GM10847 (cell line): Measurements from ENCODE around the gene HVCN1.

Experiments used
- POLR2A ChIP-seq: IDR thresholded peaks from 2 replicates; pipeline ENCODE4 v1.6.1; 2011; ENCODE audit not compliant: insufficient read length; ENCODE audit errors: extremely low read depth

Gene HVCN1

GRCh38 chr12:110656071-110656655, 32.8 kb downstream of the HVCN1 start:
- TF ChIP-seq POLR2A = no peak

DNA sequence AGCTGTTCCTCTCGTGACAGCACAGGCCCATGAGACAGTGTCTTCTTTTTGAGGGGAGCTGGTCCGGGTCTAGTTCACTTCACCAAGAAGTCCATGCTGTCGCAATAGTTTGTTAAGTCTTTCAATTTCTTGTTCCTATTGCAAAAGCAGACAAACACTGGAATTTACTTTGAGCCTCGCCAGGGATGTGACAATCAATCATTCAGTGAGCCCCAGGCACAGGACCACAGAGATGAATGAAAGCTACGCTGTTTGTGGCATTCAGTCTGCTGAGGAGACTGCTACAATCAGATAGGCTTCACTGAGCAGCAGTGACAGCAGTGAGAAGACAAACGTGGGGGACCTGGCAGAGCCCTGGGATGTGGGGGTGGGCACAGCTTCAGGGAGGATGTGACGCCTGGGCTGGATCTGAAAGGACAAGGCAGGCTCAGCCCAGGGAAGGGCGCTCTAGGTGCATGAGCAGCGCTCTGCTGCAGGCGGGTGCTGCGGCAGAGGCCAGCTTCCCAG, 39.5 kb downstream of the HVCN1 start:
- TF ChIP-seq POLR2A = no peak

GRCh38 chr12:110647631-110648040, 41.3 kb downstream of the HVCN1 start:
- no peak for TF ChIP-seq POLR2A

DNA sequence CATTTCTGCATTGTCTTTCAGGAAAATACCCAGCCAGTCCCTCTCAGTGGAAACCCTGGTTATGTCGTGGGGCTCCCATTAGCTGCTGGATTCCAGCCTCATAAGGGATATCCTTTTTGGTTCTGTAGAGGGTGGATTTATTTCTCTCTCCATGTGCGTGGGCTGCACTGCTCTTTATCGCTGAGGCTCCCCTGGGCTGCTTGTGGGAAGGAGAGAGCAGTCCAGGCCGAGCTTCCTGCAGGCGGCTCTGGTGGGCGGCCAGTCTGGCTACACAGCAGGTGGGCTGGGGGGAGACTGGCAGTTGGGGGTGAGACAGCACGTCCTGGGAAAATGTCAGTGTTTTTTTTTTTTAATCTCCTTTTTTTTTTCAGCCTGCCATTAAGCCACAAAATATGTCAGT, 47.4 kb downstream of the HVCN1 start:
- no peak for TF ChIP-seq POLR2A

DNA sequence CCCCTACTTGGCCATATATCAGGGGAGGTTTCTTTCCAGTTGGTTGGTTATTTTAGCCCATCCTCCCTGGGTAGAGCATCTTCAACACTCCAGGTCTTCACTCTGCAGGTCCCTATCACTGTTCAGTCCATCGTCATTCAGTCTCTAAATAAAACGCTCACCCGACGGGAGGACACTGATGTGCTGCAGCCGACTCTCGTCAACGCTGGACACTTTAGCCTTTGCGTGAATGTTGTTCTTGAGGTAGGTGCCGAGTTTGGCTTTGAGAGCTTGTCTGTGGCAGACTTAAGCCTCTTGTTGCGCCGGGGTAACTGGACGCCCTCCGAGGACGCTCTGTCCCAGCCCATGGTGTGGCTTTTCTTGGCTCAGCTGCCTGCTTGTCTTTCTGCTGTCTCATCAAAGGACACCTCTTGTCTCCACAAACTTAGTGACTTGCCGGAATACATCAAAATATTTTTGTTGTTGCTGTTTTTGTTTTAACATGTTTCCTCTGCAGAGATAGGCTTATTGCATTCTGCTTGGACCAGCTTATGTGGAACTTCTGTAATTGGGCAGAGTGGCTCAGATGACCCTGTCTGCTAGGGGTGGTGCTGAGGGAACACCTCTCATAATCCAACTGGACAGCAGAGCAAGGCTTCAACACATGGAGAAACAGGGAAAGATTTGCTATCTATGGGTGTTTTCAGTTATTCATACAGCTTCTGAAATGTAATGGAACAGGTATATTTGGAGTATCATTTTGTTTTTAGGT, 48.5 kb downstream of the HVCN1 start:
- TF ChIP-seq POLR2A = no peak

GRCh38 chr12:110639336-110640141, 49.4 kb downstream of the HVCN1 start:
- TF ChIP-seq POLR2A = no peak

GRCh38 chr12:110638796-110639195, 50.1 kb downstream of the HVCN1 start:
- no peak for TF ChIP-seq POLR2A

- TF ChIP-seq POLR2A = no peak
Measured at GRCh38 chr12:110637869-110638441, 51.0 kb downstream of the HVCN1 start.

DNA sequence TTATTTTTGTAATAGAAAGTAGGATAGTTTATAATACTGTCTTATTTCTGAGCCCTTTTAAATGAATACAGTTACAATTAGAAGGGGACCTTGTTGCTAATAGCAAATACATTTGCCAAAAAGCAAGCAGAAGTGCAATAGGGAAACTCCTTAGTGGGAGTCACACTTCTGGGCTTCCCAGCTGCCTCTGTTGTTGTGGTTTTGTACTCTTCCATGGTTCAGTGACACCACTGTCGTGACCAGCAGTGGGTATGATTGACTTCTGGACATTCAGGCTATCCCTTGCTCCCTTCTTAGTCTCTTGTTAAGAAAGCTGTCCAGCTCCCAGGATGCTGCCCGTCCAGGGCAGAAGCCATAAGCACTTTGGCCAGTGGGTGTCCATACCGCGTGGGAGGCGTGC, 52.4 kb downstream of the HVCN1 start:
- no peak for TF ChIP-seq POLR2A

- no peak for TF ChIP-seq POLR2A
Measured at GRCh38 chr12:110635055-110635454, 53.9 kb downstream of the HVCN1 start.

DNA sequence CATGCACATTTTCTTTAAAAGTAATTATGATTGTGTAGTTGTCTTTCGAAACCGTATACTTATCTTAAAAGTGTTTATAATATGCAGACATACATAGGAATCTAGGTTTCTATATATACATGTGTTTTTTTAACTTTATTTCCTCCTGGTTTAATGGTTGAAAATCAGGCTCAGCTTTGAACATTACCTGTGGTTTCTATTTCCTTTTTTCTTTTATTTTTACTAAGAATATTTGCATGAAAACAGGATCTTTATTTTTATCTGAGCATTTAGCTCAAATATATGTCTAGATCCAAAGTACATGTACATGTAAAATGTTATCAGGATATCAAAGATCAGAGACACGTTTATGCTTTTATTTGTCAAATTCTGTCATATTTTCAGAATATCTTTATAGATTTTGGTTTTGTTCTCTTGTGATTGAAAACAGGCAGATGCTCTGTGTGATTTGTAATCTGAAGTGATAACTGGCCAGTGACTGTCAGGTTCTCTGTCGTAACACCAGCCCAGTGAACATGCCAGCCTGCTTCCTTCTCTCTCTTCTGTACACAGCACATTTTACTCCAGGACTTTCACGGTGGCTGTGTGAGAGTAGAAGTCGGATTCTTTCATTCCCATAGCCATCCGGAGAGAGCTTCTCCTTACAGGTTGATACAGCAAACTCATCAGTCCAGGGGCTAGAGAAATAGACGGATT, 61.3 kb downstream of the HVCN1 start:
- TF ChIP-seq POLR2A = no peak

DNA sequence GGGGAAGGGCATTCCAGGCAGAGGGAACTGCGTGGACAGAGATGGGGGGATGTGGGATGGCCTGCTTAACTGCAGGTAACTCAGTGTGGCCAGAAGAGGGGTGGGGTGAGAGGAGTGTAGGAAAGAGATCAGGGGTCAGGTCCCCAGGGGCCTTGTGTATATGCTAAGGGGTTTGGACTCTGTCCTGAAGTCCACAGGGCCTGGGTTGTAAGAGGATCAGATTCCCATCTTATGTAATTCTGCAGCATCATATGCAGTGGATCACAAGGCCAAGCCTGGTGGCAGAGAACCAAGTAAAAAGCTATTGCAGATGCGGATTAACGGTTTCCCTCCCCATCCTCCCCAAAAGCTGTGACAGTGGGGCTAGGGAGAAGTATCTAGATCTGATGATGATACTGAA, 66.3 kb downstream of the HVCN1 start:
- TF ChIP-seq POLR2A = no peak

- no peak for TF ChIP-seq POLR2A
Measured at GRCh38 chr12:110619534-110619953, 69.4 kb downstream of the HVCN1 start.

DNA sequence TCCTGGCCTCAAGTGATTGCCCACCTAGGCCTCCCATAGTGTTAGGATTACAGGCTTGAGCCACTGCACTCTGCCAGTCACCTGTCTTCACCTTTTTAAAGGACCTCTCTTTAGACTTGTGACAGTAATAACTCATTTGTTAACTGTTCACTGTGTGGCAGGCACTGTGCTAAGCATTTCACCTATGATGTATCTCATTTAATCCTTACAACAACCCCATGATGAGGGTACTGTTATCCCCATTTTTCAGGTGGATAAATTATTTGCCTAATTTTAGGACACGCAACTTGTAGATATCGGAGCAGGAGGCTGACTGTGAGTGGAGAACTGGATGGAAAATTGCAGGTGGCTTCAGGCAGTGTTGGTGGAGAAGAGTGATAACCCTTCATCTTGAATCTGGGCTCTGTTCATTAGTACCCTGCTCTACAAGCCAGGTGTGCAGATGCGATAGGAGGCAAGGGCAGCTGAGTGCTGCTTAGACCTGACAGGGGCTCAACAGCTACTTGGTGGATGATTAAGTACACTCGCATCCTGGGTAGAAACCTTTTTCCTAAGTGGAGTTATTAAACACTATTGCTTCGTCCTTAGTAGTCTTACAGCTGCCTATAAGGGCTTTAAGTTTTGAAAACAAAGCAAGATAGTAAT, 72.3 kb downstream of the HVCN1 start:
- no peak for TF ChIP-seq POLR2A
